ENCODE data around the gene PIGO.

DNA sequence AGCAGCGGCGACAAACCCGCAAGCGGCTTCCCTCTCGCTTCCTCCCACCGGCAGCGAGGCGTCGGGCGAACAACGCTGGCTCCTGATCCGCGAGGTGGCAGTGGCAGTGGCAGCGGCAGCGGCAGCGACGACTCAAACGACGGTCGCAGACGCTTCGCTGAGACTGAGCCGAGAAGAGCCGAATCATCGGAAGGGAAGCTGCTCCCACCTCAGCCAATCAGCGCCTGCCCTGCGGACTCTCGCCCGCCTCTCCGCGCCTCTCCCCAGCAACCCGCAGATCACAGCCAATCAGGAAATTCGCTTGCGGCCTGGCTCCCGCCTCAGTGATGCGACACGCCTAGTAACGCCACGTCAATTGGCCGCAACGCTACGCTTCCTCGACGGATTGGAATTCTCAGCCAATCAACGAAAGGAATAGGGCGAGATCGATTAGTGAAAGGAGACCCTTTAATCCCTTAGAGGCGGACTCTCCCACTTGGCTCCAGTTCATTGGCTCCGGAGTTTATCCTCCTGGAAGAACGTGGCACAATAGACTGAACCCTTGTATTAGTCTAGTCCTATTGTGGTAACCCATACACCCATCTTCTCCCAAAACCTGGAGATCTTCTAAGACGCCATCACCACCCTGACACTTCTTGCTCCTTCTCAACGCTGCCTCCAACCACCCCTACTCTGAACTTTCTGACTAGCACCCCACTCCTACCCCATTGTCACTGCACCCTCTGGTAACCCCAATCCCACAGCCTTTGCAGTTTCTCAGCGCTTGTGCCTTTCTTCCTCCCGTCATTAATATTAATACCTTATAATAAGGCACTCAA lies 23.7 kb downstream of the PIGO start, which contains the start of gene VCP:
- no peak for TF ChIP-seq BRCA1 (IDR thresholded peaks at IDR 0.05; ENCODE audit: low read depth, low read length)
- TF ChIP-seq, protein P1, sequence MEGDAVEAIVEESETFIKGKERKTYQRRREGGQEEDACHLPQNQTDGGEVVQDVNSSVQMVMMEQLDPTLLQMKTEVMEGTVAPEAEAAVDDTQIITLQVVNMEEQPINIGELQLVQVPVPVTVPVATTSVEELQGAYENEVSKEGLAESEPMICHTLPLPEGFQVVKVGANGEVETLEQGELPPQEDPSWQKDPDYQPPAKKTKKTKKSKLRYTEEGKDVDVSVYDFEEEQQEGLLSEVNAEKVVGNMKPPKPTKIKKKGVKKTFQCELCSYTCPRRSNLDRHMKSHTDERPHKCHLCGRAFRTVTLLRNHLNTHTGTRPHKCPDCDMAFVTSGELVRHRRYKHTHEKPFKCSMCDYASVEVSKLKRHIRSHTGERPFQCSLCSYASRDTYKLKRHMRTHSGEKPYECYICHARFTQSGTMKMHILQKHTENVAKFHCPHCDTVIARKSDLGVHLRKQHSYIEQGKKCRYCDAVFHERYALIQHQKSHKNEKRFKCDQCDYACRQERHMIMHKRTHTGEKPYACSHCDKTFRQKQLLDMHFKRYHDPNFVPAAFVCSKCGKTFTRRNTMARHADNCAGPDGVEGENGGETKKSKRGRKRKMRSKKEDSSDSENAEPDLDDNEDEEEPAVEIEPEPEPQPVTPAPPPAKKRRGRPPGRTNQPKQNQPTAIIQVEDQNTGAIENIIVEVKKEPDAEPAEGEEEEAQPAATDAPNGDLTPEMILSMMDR (IDR thresholded peaks at IDR 0.05 in 2 of 3, conservative IDR thresholded peaks at IDR 0.05 in 1 of 3; ENCODE audit: control insufficient read depth in 2 of 3, extremely low read depth in 1 of 3, insufficient read depth in 1 of 3, low read depth in 3 of 3, low read length in 3 of 3): 0 out of 6 replicates have a peak, but pooled peaks of 1 of the 3 experiments have one; percentile 10
- no peak for TF ChIP-seq PAX5 (IDR thresholded peaks at IDR 0.05; ENCODE audit: borderline replicate concordance, low read depth, low read length)
- peak; percentile 98 for TF ChIP-seq POLR2A (IDR thresholded peaks at IDR 0.05; ENCODE audit: low read depth, low read length)
